AG09319 (cell line): ENCODE measurements around the gene BRCA1.
"Not testable (repeated sequence)": the region's sequence is repeated elsewhere in the genome, so short reads cannot be mapped to it uniquely, and the experiment has no call there.

Source experiments
- DNase-seq: peaks from one replicate; pipeline ENCODE4 v3.0.0-alpha.2; 2010; ENCODE audit warnings: low read depth; ENCODE audit errors: extremely low read depth
- TF ChIP-seq, protein P1 (sequence below): IDR thresholded peaks from 2 replicates; pipeline ENCODE4 v1.5.1; 2011; ENCODE audit warnings: low read depth, mild to moderate bottlenecking, inconsistent platforms, low read length, moderate library complexity

BRCA1 gene

DNA sequence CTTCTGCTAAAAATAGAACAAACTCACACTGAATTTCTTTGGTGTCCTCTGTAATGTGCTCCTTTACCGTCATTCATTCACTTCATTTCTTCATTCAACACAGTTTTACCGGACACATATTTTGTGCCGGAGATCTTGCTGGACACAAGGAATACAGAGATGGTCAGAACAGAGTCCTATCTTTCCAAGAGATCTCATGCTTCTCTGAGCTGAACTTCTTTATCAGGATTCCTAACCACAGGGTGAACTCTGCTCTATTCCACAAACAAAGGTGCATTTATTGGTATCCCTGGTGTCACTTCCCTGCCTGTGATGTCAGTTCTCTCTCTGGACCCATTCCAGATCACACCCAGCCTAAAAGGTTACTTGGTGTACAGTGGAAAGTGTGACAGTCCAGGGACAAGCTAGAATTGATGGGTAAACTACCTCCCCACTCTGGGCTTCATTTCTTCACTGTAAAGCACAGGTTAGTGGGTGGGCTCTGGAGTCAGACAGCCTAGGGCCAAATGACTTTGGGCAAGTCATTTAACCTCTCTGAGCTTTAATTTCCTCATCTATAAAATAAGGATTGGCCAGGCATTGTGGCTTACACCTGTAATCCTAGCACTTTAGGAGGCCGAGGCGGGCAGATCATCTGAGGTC is 114.4 kb downstream of the BRCA1 start:
- no peak for DNase-seq
- TF ChIP-seq, protein P1, sequence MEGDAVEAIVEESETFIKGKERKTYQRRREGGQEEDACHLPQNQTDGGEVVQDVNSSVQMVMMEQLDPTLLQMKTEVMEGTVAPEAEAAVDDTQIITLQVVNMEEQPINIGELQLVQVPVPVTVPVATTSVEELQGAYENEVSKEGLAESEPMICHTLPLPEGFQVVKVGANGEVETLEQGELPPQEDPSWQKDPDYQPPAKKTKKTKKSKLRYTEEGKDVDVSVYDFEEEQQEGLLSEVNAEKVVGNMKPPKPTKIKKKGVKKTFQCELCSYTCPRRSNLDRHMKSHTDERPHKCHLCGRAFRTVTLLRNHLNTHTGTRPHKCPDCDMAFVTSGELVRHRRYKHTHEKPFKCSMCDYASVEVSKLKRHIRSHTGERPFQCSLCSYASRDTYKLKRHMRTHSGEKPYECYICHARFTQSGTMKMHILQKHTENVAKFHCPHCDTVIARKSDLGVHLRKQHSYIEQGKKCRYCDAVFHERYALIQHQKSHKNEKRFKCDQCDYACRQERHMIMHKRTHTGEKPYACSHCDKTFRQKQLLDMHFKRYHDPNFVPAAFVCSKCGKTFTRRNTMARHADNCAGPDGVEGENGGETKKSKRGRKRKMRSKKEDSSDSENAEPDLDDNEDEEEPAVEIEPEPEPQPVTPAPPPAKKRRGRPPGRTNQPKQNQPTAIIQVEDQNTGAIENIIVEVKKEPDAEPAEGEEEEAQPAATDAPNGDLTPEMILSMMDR: no peak

DNA sequence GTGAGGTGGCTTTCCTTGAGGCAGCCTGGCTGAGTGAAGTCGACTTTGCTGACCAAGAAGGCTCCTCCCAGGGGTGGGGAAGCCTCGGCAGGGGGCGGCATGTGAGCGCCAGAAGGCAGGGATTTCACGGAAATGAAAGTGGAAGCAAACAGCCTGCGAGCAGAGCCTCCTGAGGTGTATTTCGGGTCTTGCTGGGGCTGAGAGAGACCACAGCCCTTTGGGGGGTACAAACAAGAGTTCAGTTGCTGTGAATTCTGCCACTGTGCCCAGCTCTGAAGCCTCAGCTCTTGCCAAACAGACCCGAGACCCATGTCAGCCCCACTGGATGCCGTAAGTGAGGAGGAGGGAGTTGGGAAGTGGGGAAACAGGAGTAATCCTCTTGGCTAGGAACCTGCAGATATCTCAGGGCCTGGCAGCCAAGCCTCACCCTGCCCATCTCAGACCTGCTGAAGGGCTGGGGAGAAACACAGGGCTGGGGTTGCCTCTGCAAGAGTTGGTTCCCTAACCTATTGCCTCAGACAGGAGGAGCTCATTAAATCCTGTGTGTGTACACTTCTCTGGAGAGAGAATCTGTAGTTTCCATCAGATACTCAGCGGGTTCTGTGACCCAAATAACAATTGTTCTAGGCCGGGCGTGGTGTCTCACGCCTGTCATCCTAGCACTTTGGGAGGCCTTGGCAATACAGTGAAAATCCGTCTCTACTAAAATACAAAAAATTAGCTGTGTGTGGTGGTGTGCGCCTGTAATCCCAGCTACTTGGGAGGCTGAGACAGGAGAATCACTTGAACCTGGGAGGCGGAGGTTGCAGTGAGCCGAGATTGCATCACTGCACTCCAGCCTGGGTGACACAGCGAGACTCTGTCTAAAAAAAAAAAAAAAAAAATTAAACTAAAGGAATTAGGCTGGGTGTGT is 118.3 kb downstream of the BRCA1 start, which contains the start of gene IFI35:
Gene IFI35, plus strand, starts transcription at position 146 of the 913 bp plus-strand sequence. Its CDS starts 164 bp downstream, at position 310.
- TF ChIP-seq, protein P1: peak; percentile 32
- peak; percentile 63 for DNase-seq

DNA sequence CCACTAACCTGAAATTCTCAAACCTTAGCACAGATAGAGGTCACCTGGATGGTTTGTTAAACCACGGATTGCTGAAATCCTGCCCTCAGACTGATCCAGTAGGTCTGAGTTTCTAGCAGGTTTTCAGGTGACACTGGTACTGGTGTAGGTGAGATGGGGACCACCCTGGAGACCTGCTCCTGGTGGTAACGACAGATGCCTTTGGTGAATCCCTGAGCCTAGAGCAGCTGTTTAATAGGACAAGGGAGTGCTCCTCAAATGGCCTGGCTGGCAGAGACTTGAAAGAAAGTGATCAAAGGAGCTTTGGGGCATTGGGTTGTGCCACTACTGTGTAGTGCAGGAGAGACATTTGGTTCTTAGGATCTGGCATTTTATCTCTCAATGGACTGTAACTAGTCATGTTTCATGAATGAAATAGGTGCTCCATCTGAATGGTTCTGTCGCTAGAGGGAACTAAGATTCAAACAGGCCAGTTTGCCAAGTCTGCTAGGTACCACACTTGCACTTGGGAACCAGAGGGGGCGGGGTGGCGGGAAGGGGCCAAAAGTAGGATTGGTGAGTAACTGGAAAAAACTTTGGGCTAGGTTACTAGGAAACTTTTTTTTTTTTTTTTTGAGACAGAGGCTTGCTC is 121.5 kb downstream of the BRCA1 start:
- TF ChIP-seq, protein P1: no peak
- DNase-seq: no peak

DNA sequence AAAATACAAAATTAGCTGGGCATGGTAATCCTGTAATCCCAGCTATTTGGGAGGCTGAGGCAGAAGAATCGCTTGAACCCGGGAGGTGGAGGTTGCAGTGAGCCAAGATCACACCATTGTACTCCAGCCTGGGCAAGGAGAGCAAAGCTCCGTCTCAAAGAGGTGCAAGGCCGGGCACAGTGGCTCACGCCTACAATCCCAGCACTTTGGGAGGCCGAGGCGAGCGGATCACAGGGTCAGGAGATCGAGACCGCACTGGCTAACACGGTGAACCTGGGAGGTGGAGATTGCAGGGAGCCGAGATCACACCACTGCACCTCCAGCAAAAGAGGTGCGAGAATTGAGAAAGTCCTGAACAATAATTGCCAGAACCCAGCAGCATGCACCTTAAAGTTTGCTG is 124.3 kb downstream of the BRCA1 start:
- DNase-seq: not testable (repeated sequence)

DNA sequence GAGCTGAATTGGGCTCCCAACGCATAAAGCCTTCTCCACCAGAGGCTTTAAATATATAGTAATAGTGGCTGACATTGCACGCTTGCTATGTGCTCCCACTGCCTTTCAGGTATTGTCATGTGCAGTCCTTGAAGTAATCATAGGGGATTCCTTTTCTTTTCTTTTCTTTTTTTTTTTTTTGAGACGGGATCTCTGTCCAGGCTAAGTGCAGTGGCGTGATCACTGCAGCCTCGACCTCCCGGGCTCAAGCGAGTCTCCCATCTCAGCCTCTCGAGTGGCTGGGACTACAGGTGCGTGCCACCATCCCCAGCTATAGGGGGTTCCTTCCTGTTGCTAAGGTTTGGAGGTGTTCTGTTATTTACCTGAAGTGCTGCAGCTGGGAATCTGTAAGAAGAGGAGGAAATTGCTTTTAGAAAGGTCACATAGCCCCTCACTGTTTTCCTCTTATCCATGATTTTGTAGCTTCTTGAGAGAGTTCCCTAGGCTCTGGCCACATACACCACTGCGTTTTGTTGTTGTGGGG is 126.1 kb downstream of the BRCA1 start:
- DNase-seq: no peak
- TF ChIP-seq, protein P1: no peak

DNA sequence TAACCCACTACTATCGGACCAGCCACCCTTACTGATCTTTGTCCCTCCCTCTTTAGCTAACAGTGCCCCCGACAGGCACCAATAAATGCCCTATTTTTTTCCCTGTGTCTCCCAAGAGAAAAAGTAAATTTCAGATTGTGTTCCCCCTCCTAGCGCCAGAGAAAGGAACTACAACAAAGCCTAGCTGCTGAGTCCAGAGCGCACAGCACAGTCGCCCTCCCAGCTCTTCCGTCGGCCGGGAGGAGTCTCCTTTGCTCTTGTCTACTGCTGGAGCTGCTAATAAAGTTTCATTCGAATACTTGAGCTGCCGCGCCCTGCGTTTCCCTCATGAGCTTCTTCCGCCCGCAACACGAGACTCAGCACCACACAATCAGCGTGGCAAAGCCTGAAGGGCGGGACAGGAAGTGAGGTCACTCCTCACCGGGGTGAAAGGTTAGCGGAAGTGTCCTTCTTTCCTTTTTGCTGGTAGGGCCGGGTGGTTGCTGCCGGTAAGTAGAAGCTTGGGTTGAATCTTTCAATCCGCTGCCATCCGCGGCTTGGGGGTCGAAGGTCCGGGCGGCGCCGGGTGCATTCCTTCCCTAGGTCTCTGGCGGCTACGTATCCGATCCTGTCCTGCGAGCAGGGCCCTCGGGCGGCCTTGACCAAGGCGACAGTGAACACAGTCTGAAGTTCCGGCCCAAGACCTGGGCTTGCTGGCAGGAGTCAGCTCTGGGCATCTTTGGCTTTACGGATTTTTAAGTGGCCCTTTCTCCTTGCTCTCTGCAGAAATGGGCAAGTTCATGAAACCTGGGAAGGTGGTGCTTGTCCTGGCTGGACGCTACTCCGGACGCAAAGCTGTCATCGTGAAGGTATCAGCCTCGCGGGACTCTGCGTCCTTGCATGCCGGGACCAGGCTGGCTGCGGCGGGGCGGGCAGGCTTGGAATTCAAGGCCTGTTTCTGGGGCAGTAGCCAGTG is 126.9 kb downstream of the BRCA1 start, which contains the start of gene RPL27:
Gene RPL27, plus strand, starts transcription at position 436 of the 955 bp plus-strand sequence. Its CDS starts 332 bp downstream, at position 768.
- TF ChIP-seq, protein P1: peak; percentile 83
- peak; percentile 100 for DNase-seq
